Measurements from ENCODE around the gene OGFOD2. TPM values are rescaled to one million over a fixed set of nuclear protein-coding genes. Genes with fewer than 3 reads are reported as not detected.

OGFOD2 gene
- polyA plus RNA-seq, 1 donor (not counting 4 experiments of a cell fraction or from before 2014, with no cell fraction given) = 6.9 TPM

DNA sequence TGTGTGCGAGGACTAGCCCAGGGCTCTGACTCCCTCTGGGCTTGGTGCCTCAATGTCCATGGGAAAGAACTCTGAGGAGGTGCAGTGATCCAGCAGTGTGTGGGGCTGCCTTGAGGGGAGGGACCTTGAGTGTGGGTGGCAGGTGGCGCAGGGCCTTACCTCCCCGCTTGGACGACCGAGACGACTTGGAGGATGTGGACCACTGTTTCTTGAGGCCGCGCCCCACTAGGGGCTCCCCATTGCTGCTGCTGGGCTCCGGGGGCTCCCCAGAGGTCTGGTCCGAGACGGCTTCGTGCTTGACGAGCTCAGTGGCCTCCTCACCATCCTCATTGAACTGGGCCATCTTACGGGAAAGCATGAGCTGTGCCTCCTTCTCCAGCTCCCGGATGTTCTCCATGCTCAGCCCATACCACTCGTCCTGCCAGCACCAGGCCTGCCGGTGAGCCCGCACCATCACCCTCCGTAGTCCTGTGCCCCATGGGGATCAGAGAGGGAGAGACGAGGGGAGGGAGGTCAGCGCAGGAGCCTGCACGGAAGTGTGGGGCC lies 30.1 kb downstream of the OGFOD2 start:
- Histone ChIP-seq H3K27me3 (ENCODE audit: control insufficient read depth, extremely low read depth, insufficient read depth, low read length) (no peaks in the 10 kb centered on the region), H3K27ac (ENCODE audit: control insufficient read depth, insufficient read depth, low read length) (no peak overlapping the region), H3K4me1 (ENCODE audit: control insufficient read depth, extremely low read depth, insufficient read depth, low read length) (no peaks in the 10 kb centered on the region), H3K79me2 (ENCODE audit: control insufficient read depth, insufficient read depth, low read length) (no peaks in the 10 kb centered on the region), H3K9ac (ENCODE audit: control insufficient read depth, extremely low read depth, insufficient read depth, low read length) (no peak overlapping the region), H3K9me3 (ENCODE audit: control insufficient read depth, low read depth, low read length) (no peaks in the 10 kb centered on the region), H4K20me1 (ENCODE audit: control insufficient read depth, extremely low read depth, insufficient read depth, low read length) (no peaks in the 10 kb centered on the region), H2AFZ (ENCODE audit: control insufficient read depth, low read length) (no peak overlapping the region), H3K36me3 (ENCODE audit: control insufficient read depth in 2 of 2, extremely low read depth in 1 of 2, insufficient read depth in 2 of 2, low read length in 2 of 2) (peaks cover 2 to 14% of the 10 kb centered on the region in 2 experiments), H3K4me2 (ENCODE audit: control insufficient read depth, extremely low read depth, insufficient read depth, low read depth, low read length) (no peak overlapping the region), H3K4me3 (ENCODE audit: control insufficient read depth in 2 of 3, extremely low read depth in 1 of 3, insufficient read depth in 2 of 3, low read depth in 1 of 3, low read length in 3 of 3) (no peak overlapping the region), H3K9me1 (ENCODE audit: control insufficient read depth, extremely low read depth, insufficient read depth, low read length) (no peaks in the 10 kb centered on the region)
- DNase-seq (ENCODE audit: low read depth, low spot score) (no peak), FAIRE-seq (no peak)
- dilution Hi-C loops (cut with MboI; ENCODE audit: extremely low pct_ligation_motif_present, low sequenced_read_pairs) = no loop called here
- TF ChIP-seq EZH2 (IDR thresholded peaks at IDR 0.05; ENCODE audit: low read length) = no peak
- TF ChIP-seq, protein P1, sequence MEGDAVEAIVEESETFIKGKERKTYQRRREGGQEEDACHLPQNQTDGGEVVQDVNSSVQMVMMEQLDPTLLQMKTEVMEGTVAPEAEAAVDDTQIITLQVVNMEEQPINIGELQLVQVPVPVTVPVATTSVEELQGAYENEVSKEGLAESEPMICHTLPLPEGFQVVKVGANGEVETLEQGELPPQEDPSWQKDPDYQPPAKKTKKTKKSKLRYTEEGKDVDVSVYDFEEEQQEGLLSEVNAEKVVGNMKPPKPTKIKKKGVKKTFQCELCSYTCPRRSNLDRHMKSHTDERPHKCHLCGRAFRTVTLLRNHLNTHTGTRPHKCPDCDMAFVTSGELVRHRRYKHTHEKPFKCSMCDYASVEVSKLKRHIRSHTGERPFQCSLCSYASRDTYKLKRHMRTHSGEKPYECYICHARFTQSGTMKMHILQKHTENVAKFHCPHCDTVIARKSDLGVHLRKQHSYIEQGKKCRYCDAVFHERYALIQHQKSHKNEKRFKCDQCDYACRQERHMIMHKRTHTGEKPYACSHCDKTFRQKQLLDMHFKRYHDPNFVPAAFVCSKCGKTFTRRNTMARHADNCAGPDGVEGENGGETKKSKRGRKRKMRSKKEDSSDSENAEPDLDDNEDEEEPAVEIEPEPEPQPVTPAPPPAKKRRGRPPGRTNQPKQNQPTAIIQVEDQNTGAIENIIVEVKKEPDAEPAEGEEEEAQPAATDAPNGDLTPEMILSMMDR (optimal IDR thresholded peaks at IDR 0.05 in 1 of 3, IDR thresholded peaks at IDR 0.05 in 1 of 3, conservative IDR thresholded peaks at IDR 0.05 in 1 of 3; ENCODE audit: extremely low read depth in 1 of 3, insufficient read depth in 2 of 3, low read length in 3 of 3) = no peak

DNA sequence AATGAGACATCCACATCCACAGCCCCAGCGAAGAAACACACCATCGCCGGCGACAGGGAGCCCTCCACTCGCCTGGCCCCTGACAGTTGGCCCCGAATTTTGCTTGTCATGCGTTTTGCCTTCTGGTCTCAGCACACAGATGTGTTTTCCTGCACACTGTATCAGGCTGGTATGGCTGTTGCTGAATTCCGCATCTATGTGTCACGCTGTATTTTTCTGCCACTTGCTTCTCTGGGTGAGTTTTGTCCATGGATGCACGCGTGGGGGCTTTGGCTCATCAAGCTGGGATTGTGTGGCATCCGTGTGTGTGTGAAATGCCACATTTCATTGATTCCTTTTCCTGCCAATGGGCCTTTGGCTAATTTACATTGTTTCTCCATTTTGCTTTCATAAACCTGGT lies 31.9 kb downstream of the OGFOD2 start:
- no peaks in the 10 kb centered on the region for H4K20me1 ChIP-seq (ENCODE audit: control insufficient read depth, extremely low read depth, insufficient read depth, low read length)
- H3K9me1 ChIP-seq (ENCODE audit: control insufficient read depth, extremely low read depth, insufficient read depth, low read length) = no peaks in the 10 kb centered on the region
- H3K79me2 ChIP-seq (ENCODE audit: control insufficient read depth, insufficient read depth, low read length) = no peaks in the 10 kb centered on the region
- FAIRE-seq = no peak
- H3K4me2 ChIP-seq (ENCODE audit: control insufficient read depth, extremely low read depth, insufficient read depth, low read depth, low read length) = no peak overlapping the region
- TF ChIP-seq, protein P1 (optimal IDR thresholded peaks at IDR 0.05 in 1 of 3, IDR thresholded peaks at IDR 0.05 in 1 of 3, conservative IDR thresholded peaks at IDR 0.05 in 1 of 3; ENCODE audit: extremely low read depth in 1 of 3, insufficient read depth in 2 of 3, low read length in 3 of 3) = no peak
- no peak for TF ChIP-seq EZH2 (IDR thresholded peaks at IDR 0.05; ENCODE audit: low read length)
- peaks cover 2 to 14% of the 10 kb centered on the region in 2 experiments for H3K36me3 ChIP-seq (ENCODE audit: control insufficient read depth in 2 of 2, extremely low read depth in 1 of 2, insufficient read depth in 2 of 2, low read length in 2 of 2)
- H3K4me1 ChIP-seq (ENCODE audit: control insufficient read depth, extremely low read depth, insufficient read depth, low read length) = no peaks in the 10 kb centered on the region
- no peak overlapping the region for H2AFZ ChIP-seq (ENCODE audit: control insufficient read depth, low read length)
- no peak overlapping the region for H3K27ac ChIP-seq (ENCODE audit: control insufficient read depth, insufficient read depth, low read length)
- no peak for DNase-seq (ENCODE audit: low read depth, low spot score)
- no peak overlapping the region for H3K4me3 ChIP-seq (ENCODE audit: control insufficient read depth in 2 of 3, extremely low read depth in 1 of 3, insufficient read depth in 2 of 3, low read depth in 1 of 3, low read length in 3 of 3)
- dilution Hi-C loops (cut with MboI; ENCODE audit: extremely low pct_ligation_motif_present, low sequenced_read_pairs) = no loop called here
- H3K9ac ChIP-seq (ENCODE audit: control insufficient read depth, extremely low read depth, insufficient read depth, low read length) = no peak overlapping the region
- no peaks in the 10 kb centered on the region for H3K27me3 ChIP-seq (ENCODE audit: control insufficient read depth, extremely low read depth, insufficient read depth, low read length)
- no peaks in the 10 kb centered on the region for H3K9me3 ChIP-seq (ENCODE audit: control insufficient read depth, low read depth, low read length)
